Neural progenitor cell (in vitro differentiated cells): Measurements from ENCODE around the gene SLC35E1. TPM values are rescaled to one million over a fixed set of nuclear protein-coding genes. Genes with fewer than 3 reads are reported as not detected.
A peak's percentile ranks its signal among the peaks of the same experiment; 100 is the strongest.

Experiments used
- DNase-seq: peaks from one replicate; pipeline ENCODE4 v3.0.0-alpha.2; 2016; ENCODE audit warnings: low spot score
- H2AFZ ChIP-seq: fragments of 200-600 bp; sonication (generic); replicated peaks from 2 replicates; pipeline ENCODE4 v1.6.1; 2016; ENCODE audit warnings: antibody characterized with exemption
- H3F3A ChIP-seq: fragments of 200-600 bp; sonication (generic); 2 replicates; pipeline ENCODE4 v1.6.1; 2016; ENCODE audit warnings: antibody characterized with exemption, low read depth
- H3K27ac ChIP-seq: fragments of 200-600 bp; sonication (generic); 2 replicates; pipeline ENCODE4 v1.5.1; 2016; ENCODE audit warnings: mild to moderate bottlenecking
- H3K27me3 ChIP-seq: fragments of 200-600 bp; sonication (generic); 2 replicates; pipeline ENCODE4 v1.6.1; 2016; ENCODE audit warnings: mild to moderate bottlenecking, moderate library complexity
- H3K36me3 ChIP-seq: fragments of 200-600 bp; sonication (generic); 2 replicates; pipeline ENCODE4 v1.5.1; 2016
- H3K4me1 ChIP-seq: fragments of 200-600 bp; sonication (generic); 2 replicates; pipeline ENCODE4 v1.6.1; 2016; ENCODE audit warnings: mixed run types
- H3K4me2 ChIP-seq: fragments of 200-600 bp; sonication (generic); 2 replicates; pipeline ENCODE4 v1.6.1; 2016
- H3K4me3 ChIP-seq: fragments of 200-600 bp; sonication (generic); 2 replicates; pipeline ENCODE4 v1.5.1; 2016
- H3K79me2 ChIP-seq: fragments of 200-600 bp; sonication (generic); 2 replicates; pipeline ENCODE4 v1.6.1; 2016; ENCODE audit warnings: low read depth
- H3K9ac ChIP-seq: fragments of 200-600 bp; sonication (generic); 2 replicates; pipeline ENCODE4 v1.6.1; 2016
- H3K9me3 ChIP-seq: fragments of 200-600 bp; sonication (generic); 2 replicates; pipeline ENCODE4 v1.5.1; 2016; ENCODE audit warnings: low read depth
- H4K20me1 ChIP-seq: fragments of 200-600 bp; sonication (generic); 2 replicates; pipeline ENCODE4 v1.6.1; 2016; ENCODE audit warnings: low read depth
- H3K27ac Mint-ChIP-seq: 3 replicates; pipeline ENCODE4 v1.8.0; 2021; ENCODE audit warnings: mixed read lengths
- H3K27me3 Mint-ChIP-seq: 2 replicates; pipeline ENCODE4 v1.8.0; 2022; ENCODE audit warnings: low read depth, mild to moderate bottlenecking, inconsistent platforms, moderate library complexity, mixed read lengths; ENCODE audit not compliant: insufficient read depth
- H3K36me3 Mint-ChIP-seq: 3 replicates; pipeline ENCODE4 v1.8.0; 2021; ENCODE audit warnings: mixed read lengths
- H3K4me1 Mint-ChIP-seq: 3 replicates; pipeline ENCODE4 v1.8.0; 2021; ENCODE audit warnings: mixed read lengths
- H3K4me3 Mint-ChIP-seq: 3 replicates; pipeline ENCODE4 v1.8.0; 2021; ENCODE audit warnings: mild to moderate bottlenecking, moderate library complexity, mixed read lengths
- H3K9me3 Mint-ChIP-seq: 3 replicates; pipeline ENCODE4 v1.8.0; 2020; ENCODE audit warnings: mixed read lengths
- EZH2 ChIP-seq: fragments of 200-600 bp; sonication (generic); IDR thresholded peaks from 2 replicates; pipeline ENCODE4 v1.6.1; 2017; ENCODE audit warnings: antibody characterized with exemption, mild to moderate bottlenecking, moderate library complexity
- EZH2phosphoT487 ChIP-seq: fragments of 200-600 bp; sonication (generic); IDR thresholded peaks from 2 replicates; pipeline ENCODE4 v1.6.1; 2017; ENCODE audit warnings: antibody characterized with exemption
- total RNA-seq: library from RNA; depleted of rRNA; stranded (reverse); fragments of >200 nt; gene quantifications from 2 replicates; pipeline ENCODE4 v1.2.3, GENCODE V29; 2015; ENCODE audit warnings: low replicate concordance
- TF ChIP-seq, protein P1 (sequence below): fragments of 200-600 bp; sonication (generic); IDR thresholded peaks from 2 replicates; pipeline ENCODE4 v1.5.1; 2017; ENCODE audit warnings: antibody characterized with exemption, mild to moderate bottlenecking

Gene SLC35E1
- total RNA-seq, 1 donor from 2014 or later: 16.4 TPM

- H4K20me1 ChIP-seq: peaks cover 59% of the 10 kb centered on the region
These were observed 3.9 kb upstream of the SLC35E1 start for GRCh38 chr19:16575861-16576689.

GRCh38 chr19:16575282-16575681 is 3.1 kb upstream of the SLC35E1 start:
- Mint-ChIP-seq H3K36me3 (peaks cover 9% of the 10 kb centered on the region), H3K27me3 (no peaks in the 10 kb centered on the region), H3K4me3 (no peak overlapping the region), H3K9me3 (no peaks in the 10 kb centered on the region), H3K27ac (no peak overlapping the region), H3K4me1 (peaks cover 19% of the 10 kb centered on the region)
- Histone ChIP-seq H3K79me2 (peaks cover 73% of the 10 kb centered on the region), H3K27me3 (no peaks in the 10 kb centered on the region), H3K9me3 (no peaks in the 10 kb centered on the region), H3K4me2 (no peak overlapping the region), H3F3A (peaks cover 11% of the 10 kb centered on the region), H3K4me3 (no peak overlapping the region), H2AFZ (no peak overlapping the region), H3K4me1 (peaks cover 8% of the 10 kb centered on the region), H3K27ac (no peak overlapping the region), H4K20me1 (peaks cover 52% of the 10 kb centered on the region), H3K9ac (no peak overlapping the region), H3K36me3 (no peaks in the 10 kb centered on the region)
- no peak for DNase-seq
- TF ChIP-seq EZH2: no peak

More at GRCh38 chr19:16575861-16576689, 3.9 kb upstream of the SLC35E1 start:
- Mint-ChIP-seq H3K4me1 (peaks cover 18% of the 10 kb centered on the region), H3K36me3 (peaks cover 9% of the 10 kb centered on the region), H3K4me3 (no peak overlapping the region), H3K27ac (no peak overlapping the region), H3K9me3 (no peaks in the 10 kb centered on the region), H3K27me3 (no peaks in the 10 kb centered on the region)
- TF ChIP-seq, protein P1, sequence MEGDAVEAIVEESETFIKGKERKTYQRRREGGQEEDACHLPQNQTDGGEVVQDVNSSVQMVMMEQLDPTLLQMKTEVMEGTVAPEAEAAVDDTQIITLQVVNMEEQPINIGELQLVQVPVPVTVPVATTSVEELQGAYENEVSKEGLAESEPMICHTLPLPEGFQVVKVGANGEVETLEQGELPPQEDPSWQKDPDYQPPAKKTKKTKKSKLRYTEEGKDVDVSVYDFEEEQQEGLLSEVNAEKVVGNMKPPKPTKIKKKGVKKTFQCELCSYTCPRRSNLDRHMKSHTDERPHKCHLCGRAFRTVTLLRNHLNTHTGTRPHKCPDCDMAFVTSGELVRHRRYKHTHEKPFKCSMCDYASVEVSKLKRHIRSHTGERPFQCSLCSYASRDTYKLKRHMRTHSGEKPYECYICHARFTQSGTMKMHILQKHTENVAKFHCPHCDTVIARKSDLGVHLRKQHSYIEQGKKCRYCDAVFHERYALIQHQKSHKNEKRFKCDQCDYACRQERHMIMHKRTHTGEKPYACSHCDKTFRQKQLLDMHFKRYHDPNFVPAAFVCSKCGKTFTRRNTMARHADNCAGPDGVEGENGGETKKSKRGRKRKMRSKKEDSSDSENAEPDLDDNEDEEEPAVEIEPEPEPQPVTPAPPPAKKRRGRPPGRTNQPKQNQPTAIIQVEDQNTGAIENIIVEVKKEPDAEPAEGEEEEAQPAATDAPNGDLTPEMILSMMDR: no peak
- TF ChIP-seq EZH2 (no peak), EZH2phosphoT487 (no peak)
- no peaks in the 10 kb centered on the region for H3K9me3 ChIP-seq
- H3K4me1 ChIP-seq: peaks cover 8% of the 10 kb centered on the region
- no peak overlapping the region for H3K9ac ChIP-seq
- H2AFZ ChIP-seq: no peak overlapping the region
- H3K4me2 ChIP-seq: no peak overlapping the region
- peaks cover 11% of the 10 kb centered on the region for H3F3A ChIP-seq
- no peak overlapping the region for H3K27ac ChIP-seq
- no peak overlapping the region for H3K4me3 ChIP-seq
- no peaks in the 10 kb centered on the region for H3K27me3 ChIP-seq
- H3K36me3 ChIP-seq: no peaks in the 10 kb centered on the region
- H3K79me2 ChIP-seq: peaks cover 65% of the 10 kb centered on the region
- DNase-seq: no peak

GRCh38 chr19:16573925-16574324 is 1.7 kb upstream of the SLC35E1 start:
- Mint-ChIP-seq H3K4me1 (peaks cover 19% of the 10 kb centered on the region), H3K36me3 (peaks cover 6% of the 10 kb centered on the region), H3K27me3 (no peaks in the 10 kb centered on the region), H3K4me3 (peak overlapping the region; percentile 98), H3K9me3 (no peaks in the 10 kb centered on the region), H3K27ac (no peak overlapping the region)
- Histone ChIP-seq H2AFZ (no peak overlapping the region), H3F3A (peaks cover 11% of the 10 kb centered on the region), H4K20me1 (peaks cover 39% of the 10 kb centered on the region), H3K27me3 (no peaks in the 10 kb centered on the region), H3K27ac (no peak overlapping the region), H3K4me2 (peak overlapping the region; percentile 78), H3K79me2 (peaks cover 69% of the 10 kb centered on the region), H3K9me3 (no peaks in the 10 kb centered on the region), H3K4me1 (peaks cover 8% of the 10 kb centered on the region), H3K4me3 (peak overlapping the region; percentile 76), H3K36me3 (no peaks in the 10 kb centered on the region), H3K9ac (no peak overlapping the region)
- TF ChIP-seq EZH2 (no peak), EZH2phosphoT487 (no peak)
- TF ChIP-seq, protein P1: no peak
- DNase-seq: no peak

DNA sequence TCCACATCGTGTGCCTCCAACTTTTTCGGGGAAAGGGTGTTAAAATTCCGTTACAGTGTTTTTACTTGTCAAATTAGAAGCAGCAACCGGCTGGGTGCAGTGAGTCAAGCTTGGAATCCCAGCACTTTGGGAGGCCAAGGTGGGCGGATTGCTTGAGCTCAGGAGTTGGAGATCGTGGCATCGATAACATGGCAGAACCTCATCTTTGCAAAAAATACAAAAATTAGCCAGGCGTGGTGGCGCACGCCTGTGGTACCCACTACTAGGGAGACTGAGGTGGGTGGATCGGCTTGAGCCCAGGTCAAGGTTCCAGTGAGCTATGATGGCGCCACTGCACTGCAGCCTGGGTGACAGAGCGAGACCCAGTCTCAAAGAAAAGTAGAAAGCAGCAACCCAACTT is 1.1 kb upstream of the SLC35E1 start:
- Histone ChIP-seq H3K4me2 (peak overlapping the region; percentile 78), H3K79me2 (peaks cover 63% of the 10 kb centered on the region), H3K4me1 (peaks cover 8% of the 10 kb centered on the region), H3K36me3 (no peaks in the 10 kb centered on the region), H3K27me3 (no peaks in the 10 kb centered on the region), H3K27ac (no peak overlapping the region), H3K9me3 (no peaks in the 10 kb centered on the region), H3F3A (peaks cover 11% of the 10 kb centered on the region), H3K4me3 (peak overlapping the region; percentile 76), H4K20me1 (peaks cover 34% of the 10 kb centered on the region), H2AFZ (no peak overlapping the region), H3K9ac (peak overlapping the region; percentile 66)
- no peak for DNase-seq
- Mint-ChIP-seq H3K4me3 (peak overlapping the region; percentile 98), H3K36me3 (peaks cover 6% of the 10 kb centered on the region), H3K27ac (no peak overlapping the region), H3K4me1 (peaks cover 19% of the 10 kb centered on the region), H3K9me3 (no peaks in the 10 kb centered on the region), H3K27me3 (no peaks in the 10 kb centered on the region)
- TF ChIP-seq, protein P1: no peak
- no peak for TF ChIP-seq EZH2phosphoT487
- TF ChIP-seq EZH2: no peak
